Testis (tissue), 3 donors: Measurements from ENCODE around the gene SOX8. TPM values are rescaled to one million over a fixed set of nuclear protein-coding genes. Genes with fewer than 3 reads are reported as not detected.

Source experiments
- DNase-seq: peaks from one replicate; pipeline ENCODE4 v3.0.0-alpha.2; 2019
- H3K27ac ChIP-seq, 2 donors: fragments of 200-600 bp; sonication (generic); one replicate each; pipeline ENCODE4 v1.5.1; 2019
- H3K27me3 ChIP-seq: fragments of 200-600 bp; sonication (generic); one replicate; pipeline ENCODE4 v1.5.1; 2019
- H3K36me3 ChIP-seq: fragments of 200-600 bp; sonication (generic); one replicate; pipeline ENCODE4 v1.5.1; 2017; ENCODE audit warnings: low read depth; ENCODE audit errors: missing control alignments
- H3K4me1 ChIP-seq: fragments of 200-600 bp; sonication (generic); one replicate; pipeline ENCODE4 v1.5.1; 2019
- H3K4me3 ChIP-seq, 2 donors: fragments of 200-600 bp; sonication (generic); one replicate each; pipeline ENCODE4 v1.5.1; 2017 to 2019
- H3K9me3 ChIP-seq: fragments of 200-600 bp; sonication (generic); one replicate; pipeline ENCODE4 v1.5.1; 2017
- POLR2A ChIP-seq: fragments of 450-650 bp; IDR thresholded peaks from one replicate; pipeline ENCODE4 v1.6.1; 2017; ENCODE audit warnings: antibody characterized with exemption, mild to moderate bottlenecking, moderate library complexity
- WGBS, 2 donors: methylation state at CpG; one replicate each; pipeline ENCODE4 v1.1.5; 2018; 5-methylcytosine and 5-hydroxymethylcytosine counted together
- intact Hi-C: fragments of 100-400 bp; cut with DNase I; formaldehyde crosslinking; loops from one replicate; pipeline ENCODE4 v1.15.1; 2023; ENCODE audit warnings: low total_unique reads
- polyA plus RNA-seq: library from polyadenylated mRNA; stranded (reverse); fragments of 350-450 nt; fragmentation: Illumina TruSeq; extraction: RNeasy Lipid Tissue Mini Kit (QIAGEN cat#74804); gene quantifications from one replicate; pipeline ENCODE4 v1.2.3, GENCODE V29; 2014; ENCODE audit warnings: low read depth, low replicate concordance; ENCODE audit not compliant: insufficient read depth
- total RNA-seq, 2 donors: library from RNA; depleted of rRNA; stranded (reverse); fragments of >200 nt; gene quantifications; one replicate each; pipeline ENCODE4 v1.2.3, GENCODE V29; 2016
- TF ChIP-seq, protein P1 (sequence below), 3 experiments: fragments of 450-650 bp in 2 of 3; fragments of 200-600 bp in 1 of 3; sonication (generic) in 1 of 3; IDR thresholded peaks; one replicate each; pipeline ENCODE4 v1.5.1; 2016 to 2019; ENCODE audit warnings: antibody characterized with exemption in 3 of 3, mild to moderate bottlenecking in 2 of 3, moderate library complexity in 1 of 3

SOX8 gene
- total and polyA plus RNA-seq, 3 donors from 2014 or later = 4.3 to 19.6 (median 11.2) TPM

DNA sequence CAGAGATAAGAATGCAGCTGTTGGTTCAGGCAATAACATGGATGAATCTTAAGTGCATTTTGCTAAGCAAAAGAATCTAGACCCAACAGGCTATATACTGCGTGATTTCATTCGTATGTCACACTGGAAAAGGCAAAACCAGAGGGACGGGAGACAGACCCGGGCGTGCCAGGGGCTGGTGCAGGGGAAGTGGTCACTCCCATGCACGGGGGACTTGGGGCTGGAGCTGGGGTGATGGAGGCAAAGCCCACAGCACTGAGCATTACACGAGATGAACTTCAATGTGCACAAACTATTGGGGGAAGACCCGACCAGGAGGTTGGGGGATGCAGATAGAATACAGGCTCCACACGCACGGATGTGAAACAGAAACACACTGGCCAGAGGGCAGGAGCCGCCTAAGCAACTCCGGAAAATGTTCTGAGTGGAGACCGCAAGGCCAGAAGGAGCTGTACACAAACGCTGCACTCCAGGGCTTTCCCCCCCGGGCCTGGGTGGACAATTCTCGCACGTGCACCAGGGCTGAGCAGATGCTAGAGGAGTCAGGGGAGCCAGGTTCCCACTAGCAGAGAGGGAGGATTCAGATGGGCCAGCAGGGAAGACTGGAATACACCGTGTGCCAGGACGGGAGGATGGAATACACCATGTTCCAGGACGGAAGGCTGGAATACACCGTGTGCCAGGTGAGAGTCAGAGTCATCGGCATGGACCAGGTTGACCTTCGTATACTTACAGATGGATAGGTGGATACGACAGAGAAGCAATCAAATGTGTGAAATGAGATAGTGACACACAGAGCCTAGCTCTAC lies 22.1 kb upstream of the SOX8 start:
- TF ChIP-seq, protein P1, sequence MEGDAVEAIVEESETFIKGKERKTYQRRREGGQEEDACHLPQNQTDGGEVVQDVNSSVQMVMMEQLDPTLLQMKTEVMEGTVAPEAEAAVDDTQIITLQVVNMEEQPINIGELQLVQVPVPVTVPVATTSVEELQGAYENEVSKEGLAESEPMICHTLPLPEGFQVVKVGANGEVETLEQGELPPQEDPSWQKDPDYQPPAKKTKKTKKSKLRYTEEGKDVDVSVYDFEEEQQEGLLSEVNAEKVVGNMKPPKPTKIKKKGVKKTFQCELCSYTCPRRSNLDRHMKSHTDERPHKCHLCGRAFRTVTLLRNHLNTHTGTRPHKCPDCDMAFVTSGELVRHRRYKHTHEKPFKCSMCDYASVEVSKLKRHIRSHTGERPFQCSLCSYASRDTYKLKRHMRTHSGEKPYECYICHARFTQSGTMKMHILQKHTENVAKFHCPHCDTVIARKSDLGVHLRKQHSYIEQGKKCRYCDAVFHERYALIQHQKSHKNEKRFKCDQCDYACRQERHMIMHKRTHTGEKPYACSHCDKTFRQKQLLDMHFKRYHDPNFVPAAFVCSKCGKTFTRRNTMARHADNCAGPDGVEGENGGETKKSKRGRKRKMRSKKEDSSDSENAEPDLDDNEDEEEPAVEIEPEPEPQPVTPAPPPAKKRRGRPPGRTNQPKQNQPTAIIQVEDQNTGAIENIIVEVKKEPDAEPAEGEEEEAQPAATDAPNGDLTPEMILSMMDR (IDR thresholded peaks at IDR 0.05) = no peak
- TF ChIP-seq POLR2A = no peak
- H3K9me3 ChIP-seq = no peaks in the 10 kb centered on the region
- no peak overlapping the region for H3K4me3 ChIP-seq
- WGBS, 2 donors = 72 to 80% methylated on average over 22 to 24 of the region's 24 CpGs
- DNase-seq = no peak
- H3K4me1 ChIP-seq = no peaks in the 10 kb centered on the region
- no peaks in the 10 kb centered on the region for H3K36me3 ChIP-seq
- H3K27me3 ChIP-seq = no peaks in the 10 kb centered on the region
- no peak overlapping the region for H3K27ac ChIP-seq
- intact Hi-C loops = no loop called here

GRCh38 chr16:962366-962765 lies 19.2 kb upstream of the SOX8 start:
- intact Hi-C loops = no loop called here
- WGBS, 2 donors = 89 to 92% methylated on average over 22 of the region's 22 CpGs

GRCh38 chr16:962901-963814 lies 18.4 kb upstream of the SOX8 start:
- WGBS, 2 donors = 87 to 89% methylated on average over 21 to 23 of the region's 23 CpGs
- Histone ChIP-seq H3K9me3 (no peaks in the 10 kb centered on the region), H3K4me3 (no peak overlapping the region), H3K27ac (no peak overlapping the region), H3K4me1 (no peaks in the 10 kb centered on the region), H3K36me3 (no peaks in the 10 kb centered on the region), H3K27me3 (no peaks in the 10 kb centered on the region)
- DNase-seq = no peak
- intact Hi-C loops = no loop called here
- no peak for TF ChIP-seq POLR2A
- TF ChIP-seq, protein P1 (IDR thresholded peaks at IDR 0.05) = no peak

More at GRCh38 chr16:962366-962765, 19.2 kb upstream of the SOX8 start:
- no peak overlapping the region for H3K4me3 ChIP-seq
- no peaks in the 10 kb centered on the region for H3K9me3 ChIP-seq
- TF ChIP-seq, protein P1 (IDR thresholded peaks at IDR 0.05) = no peak
- TF ChIP-seq POLR2A = no peak
- no peaks in the 10 kb centered on the region for H3K4me1 ChIP-seq
- no peaks in the 10 kb centered on the region for H3K36me3 ChIP-seq
- DNase-seq = no peak
- H3K27ac ChIP-seq = no peak overlapping the region
- H3K27me3 ChIP-seq = no peaks in the 10 kb centered on the region

GRCh38 chr16:963913-964312 lies 17.7 kb upstream of the SOX8 start:
- 57 to 66% methylated on average over 17 of the region's 17 CpGs for WGBS, 2 donors
- TF ChIP-seq, protein P1 (IDR thresholded peaks at IDR 0.05) = no peak
- TF ChIP-seq POLR2A = no peak
- H3K27ac ChIP-seq = no peak overlapping the region
- intact Hi-C loops = no loop called here
- DNase-seq = no peak
- H3K9me3 ChIP-seq = no peaks in the 10 kb centered on the region
- no peaks in the 10 kb centered on the region for H3K27me3 ChIP-seq
- H3K4me3 ChIP-seq = no peak overlapping the region
- no peaks in the 10 kb centered on the region for H3K36me3 ChIP-seq
- no peaks in the 10 kb centered on the region for H3K4me1 ChIP-seq
